Measurements from ENCODE around the gene RFTN2. TPM values are rescaled to one million over a fixed set of nuclear protein-coding genes. Genes with fewer than 3 reads are reported as not detected.

The RFTN2 gene
- total and polyA plus RNA-seq, 2 donors, result 0.73 to 1.4 TPM

- H3K27ac ChIP-seq (ENCODE audit: low read depth in 1 of 2, low read length in 1 of 2), result no peak overlapping the region
- peaks cover 3 to 16% of the 10 kb centered on the region in 2 donors for H3K9me3 ChIP-seq (ENCODE audit: control insufficient read depth in 2 of 2, insufficient read depth in 1 of 2, low read length in 1 of 2)
- no peak overlapping the region for H3K4me3 ChIP-seq (ENCODE audit: low read length in 2 of 2)
- peaks cover 3 to 5% of the 10 kb centered on the region in 2 donors for H3K36me3 ChIP-seq (ENCODE audit: control insufficient read depth in 2 of 2, insufficient read depth in 2 of 2, low read length in 1 of 2)
- H3K27me3 ChIP-seq (ENCODE audit: control insufficient read depth in 2 of 2, insufficient read depth in 1 of 2, low read length in 1 of 2), result no peaks in the 10 kb centered on the region
- 91% methylated on average over 3 of the region's 3 CpGs for WGBS
- no peaks in the 10 kb centered on the region for H3K4me1 ChIP-seq (ENCODE audit: control insufficient read depth in 2 of 2, insufficient read depth in 2 of 2, low read length in 2 of 2)
- peak in 1 of 9 donors; percentile 7 for DNase-seq (ENCODE audit: low read depth in 6 of 9, low spot score in 9 of 9)
Observed at GRCh38 chr2:197576631-197577030, 98.8 kb downstream of the RFTN2 start.

DNA sequence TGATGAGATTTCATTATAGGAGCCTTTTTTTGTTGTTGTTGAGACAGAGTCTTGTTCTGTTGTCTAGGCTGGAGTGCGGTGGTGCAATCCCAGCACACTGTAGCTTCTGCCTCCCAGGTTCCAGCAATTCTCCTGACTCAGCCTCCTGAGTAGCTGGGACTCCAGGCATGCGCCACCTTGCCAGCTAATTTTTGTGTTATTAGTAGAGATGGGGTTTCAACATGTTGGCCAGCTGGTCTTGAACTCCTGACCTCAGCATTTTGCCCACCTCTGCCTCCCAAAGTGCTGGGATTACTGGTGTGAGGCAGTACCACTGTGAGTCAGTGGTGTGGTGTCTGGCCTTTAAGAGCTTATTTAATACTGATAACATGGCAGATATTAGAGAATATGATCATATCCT is 99.4 kb downstream of the RFTN2 start:
- no peak overlapping the region for H3K27ac ChIP-seq (ENCODE audit: low read depth in 1 of 2, low read length in 1 of 2)
- H3K27me3 ChIP-seq (ENCODE audit: control insufficient read depth in 2 of 2, insufficient read depth in 1 of 2, low read length in 1 of 2), result no peaks in the 10 kb centered on the region
- H3K4me3 ChIP-seq (ENCODE audit: low read length in 2 of 2), result no peak overlapping the region
- DNase-seq (ENCODE audit: low read depth in 6 of 9, low spot score in 9 of 9), result no peak
- H3K36me3 ChIP-seq (ENCODE audit: control insufficient read depth in 2 of 2, insufficient read depth in 2 of 2, low read length in 1 of 2), result peaks cover 3 to 5% of the 10 kb centered on the region in 2 donors
- WGBS, result 99% methylated on average over 2 of the region's 2 CpGs
- H3K4me1 ChIP-seq (ENCODE audit: control insufficient read depth in 2 of 2, insufficient read depth in 2 of 2, low read length in 2 of 2), result no peaks in the 10 kb centered on the region
- H3K9me3 ChIP-seq (ENCODE audit: control insufficient read depth in 2 of 2, insufficient read depth in 1 of 2, low read length in 1 of 2), result peaks cover 3 to 16% of the 10 kb centered on the region in 2 donors

GRCh38 chr2:197573608-197574007 is 101.8 kb downstream of the RFTN2 start:
- Histone ChIP-seq H3K4me1 (ENCODE audit: control insufficient read depth in 2 of 2, insufficient read depth in 2 of 2, low read length in 2 of 2) (no peaks in the 10 kb centered on the region), H3K36me3 (ENCODE audit: control insufficient read depth in 2 of 2, insufficient read depth in 2 of 2, low read length in 1 of 2) (peaks cover 3 to 5% of the 10 kb centered on the region in 2 donors), H3K27me3 (ENCODE audit: control insufficient read depth in 2 of 2, insufficient read depth in 1 of 2, low read length in 1 of 2) (no peaks in the 10 kb centered on the region), H3K27ac (ENCODE audit: low read depth in 1 of 2, low read length in 1 of 2) (no peak overlapping the region), H3K9me3 (ENCODE audit: control insufficient read depth in 2 of 2, insufficient read depth in 1 of 2, low read length in 1 of 2) (peaks cover 3 to 16% of the 10 kb centered on the region in 2 donors), H3K4me3 (ENCODE audit: low read length in 2 of 2) (no peak overlapping the region)
- no peak for DNase-seq (ENCODE audit: low read depth in 6 of 9, low spot score in 9 of 9)
- WGBS, result 98% methylated on average over 2 of the region's 2 CpGs

GRCh38 chr2:197571627-197572271 is 103.6 kb downstream of the RFTN2 start:
- Histone ChIP-seq H3K27ac (ENCODE audit: low read depth in 1 of 2, low read length in 1 of 2) (no peak overlapping the region), H3K4me1 (ENCODE audit: control insufficient read depth in 2 of 2, insufficient read depth in 2 of 2, low read length in 2 of 2) (no peaks in the 10 kb centered on the region), H3K36me3 (ENCODE audit: control insufficient read depth in 2 of 2, insufficient read depth in 2 of 2, low read length in 1 of 2) (peaks cover 3 to 5% of the 10 kb centered on the region in 2 donors), H3K27me3 (ENCODE audit: control insufficient read depth in 2 of 2, insufficient read depth in 1 of 2, low read length in 1 of 2) (no peaks in the 10 kb centered on the region), H3K4me3 (ENCODE audit: low read length in 2 of 2) (no peak overlapping the region), H3K9me3 (ENCODE audit: control insufficient read depth in 2 of 2, insufficient read depth in 1 of 2, low read length in 1 of 2) (peaks cover 3 to 16% of the 10 kb centered on the region in 2 donors)
- 93% methylated on average over 10 of the region's 10 CpGs for WGBS
- no peak for DNase-seq (ENCODE audit: low read depth in 6 of 9, low spot score in 9 of 9)

DNA sequence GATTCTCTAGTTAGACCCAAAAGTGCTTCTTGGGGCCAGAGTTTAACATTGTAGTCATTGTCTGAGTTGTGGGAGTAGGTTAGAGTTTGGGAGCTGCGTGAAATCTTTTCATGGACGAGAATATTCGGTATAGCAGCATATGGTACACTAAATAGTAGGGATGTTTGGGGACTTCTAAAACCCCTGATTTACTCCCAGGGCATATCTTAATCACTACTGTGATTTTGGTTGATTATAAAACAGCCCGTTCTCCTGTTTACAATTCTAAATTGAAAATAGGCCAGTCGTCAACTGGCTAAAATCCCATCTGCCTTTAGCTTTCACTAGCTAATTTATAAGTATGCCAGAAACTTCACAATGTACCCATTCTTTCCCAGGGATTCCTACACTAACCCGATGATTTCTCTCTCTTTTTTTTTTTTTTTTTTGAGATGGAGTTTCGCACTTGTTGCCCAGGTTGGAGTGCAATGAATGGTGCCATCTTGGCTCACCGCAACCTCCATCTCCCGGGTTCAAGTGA is 115.2 kb downstream of the RFTN2 start:
- 97% methylated on average over 9 of the region's 9 CpGs for WGBS
- peaks cover 7 to 21% of the 10 kb centered on the region in 2 donors for H3K36me3 ChIP-seq (ENCODE audit: control insufficient read depth in 2 of 2, insufficient read depth in 2 of 2, low read length in 1 of 2)
- H3K4me1 ChIP-seq (ENCODE audit: control insufficient read depth in 2 of 2, insufficient read depth in 2 of 2, low read length in 2 of 2), result no peaks in the 10 kb centered on the region
- no peak overlapping the region for H3K27ac ChIP-seq (ENCODE audit: low read depth in 1 of 2, low read length in 1 of 2)
- no peaks in the 10 kb centered on the region for H3K9me3 ChIP-seq (ENCODE audit: control insufficient read depth in 2 of 2, insufficient read depth in 1 of 2, low read length in 1 of 2)
- no peak overlapping the region for H3K4me3 ChIP-seq (ENCODE audit: low read length in 2 of 2)
- H3K27me3 ChIP-seq (ENCODE audit: control insufficient read depth in 2 of 2, insufficient read depth in 1 of 2, low read length in 1 of 2), result no peaks in the 10 kb centered on the region
- no peak for DNase-seq (ENCODE audit: low read depth in 6 of 9, low spot score in 9 of 9)

GRCh38 chr2:197559681-197560080 is 115.7 kb downstream of the RFTN2 start:
- WGBS, result 96% methylated on average over 5 of the region's 5 CpGs
- peaks cover 7 to 22% of the 10 kb centered on the region in 2 donors for H3K36me3 ChIP-seq (ENCODE audit: control insufficient read depth in 2 of 2, insufficient read depth in 2 of 2, low read length in 1 of 2)
- H3K27ac ChIP-seq (ENCODE audit: low read depth in 1 of 2, low read length in 1 of 2), result no peak overlapping the region
- no peak for DNase-seq (ENCODE audit: low read depth in 6 of 9, low spot score in 9 of 9)
- no peaks in the 10 kb centered on the region for H3K9me3 ChIP-seq (ENCODE audit: control insufficient read depth in 2 of 2, insufficient read depth in 1 of 2, low read length in 1 of 2)
- H3K4me1 ChIP-seq (ENCODE audit: control insufficient read depth in 2 of 2, insufficient read depth in 2 of 2, low read length in 2 of 2), result no peaks in the 10 kb centered on the region
- no peaks in the 10 kb centered on the region for H3K27me3 ChIP-seq (ENCODE audit: control insufficient read depth in 2 of 2, insufficient read depth in 1 of 2, low read length in 1 of 2)
- H3K4me3 ChIP-seq (ENCODE audit: low read length in 2 of 2), result no peak overlapping the region

GRCh38 chr2:197558393-197558792 is 117.0 kb downstream of the RFTN2 start:
- peaks cover 11 to 35% of the 10 kb centered on the region in 2 donors for H3K36me3 ChIP-seq (ENCODE audit: control insufficient read depth in 2 of 2, insufficient read depth in 2 of 2, low read length in 1 of 2)
- no peak overlapping the region for H3K27ac ChIP-seq (ENCODE audit: low read depth in 1 of 2, low read length in 1 of 2)
- H3K9me3 ChIP-seq (ENCODE audit: control insufficient read depth in 2 of 2, insufficient read depth in 1 of 2, low read length in 1 of 2), result no peaks in the 10 kb centered on the region
- H3K27me3 ChIP-seq (ENCODE audit: control insufficient read depth in 2 of 2, insufficient read depth in 1 of 2, low read length in 1 of 2), result no peaks in the 10 kb centered on the region
- no peak overlapping the region for H3K4me3 ChIP-seq (ENCODE audit: low read length in 2 of 2)
- no peaks in the 10 kb centered on the region for H3K4me1 ChIP-seq (ENCODE audit: control insufficient read depth in 2 of 2, insufficient read depth in 2 of 2, low read length in 2 of 2)
- DNase-seq (ENCODE audit: low read depth in 6 of 9, low spot score in 9 of 9), result no peak
- 96% methylated on average over 3 of the region's 3 CpGs for WGBS

- Histone ChIP-seq H3K27me3 (ENCODE audit: control insufficient read depth in 2 of 2, insufficient read depth in 1 of 2, low read length in 1 of 2) (no peaks in the 10 kb centered on the region), H3K27ac (ENCODE audit: low read depth in 1 of 2, low read length in 1 of 2) (no peak overlapping the region), H3K4me1 (ENCODE audit: control insufficient read depth in 2 of 2, insufficient read depth in 2 of 2, low read length in 2 of 2) (no peaks in the 10 kb centered on the region), H3K36me3 (ENCODE audit: control insufficient read depth in 2 of 2, insufficient read depth in 2 of 2, low read length in 1 of 2) (peaks cover 11 to 48% of the 10 kb centered on the region in 2 donors), H3K9me3 (ENCODE audit: control insufficient read depth in 2 of 2, insufficient read depth in 1 of 2, low read length in 1 of 2) (no peaks in the 10 kb centered on the region), H3K4me3 (ENCODE audit: low read length in 2 of 2) (no peak overlapping the region)
- no peak for DNase-seq (ENCODE audit: low read depth in 6 of 9, low spot score in 9 of 9)
- 89% methylated on average over 1 of the region's 1 CpG for WGBS
Observed at GRCh38 chr2:197556456-197556855, 118.9 kb downstream of the RFTN2 start.

- Histone ChIP-seq H3K36me3 (ENCODE audit: control insufficient read depth in 2 of 2, insufficient read depth in 2 of 2, low read length in 1 of 2) (peaks cover 9 to 49% of the 10 kb centered on the region in 2 donors), H3K27me3 (ENCODE audit: control insufficient read depth in 2 of 2, insufficient read depth in 1 of 2, low read length in 1 of 2) (no peaks in the 10 kb centered on the region)
- no peak for DNase-seq (ENCODE audit: low read depth in 6 of 9, low spot score in 9 of 9)
Observed at GRCh38 chr2:197555467-197555866, 119.9 kb downstream of the RFTN2 start.

More at GRCh38 chr2:197555467-197555866, 119.9 kb downstream of the RFTN2 start:
- Histone ChIP-seq H3K27ac (ENCODE audit: low read depth in 1 of 2, low read length in 1 of 2) (no peak overlapping the region), H3K4me3 (ENCODE audit: low read length in 2 of 2) (no peak overlapping the region), H3K9me3 (ENCODE audit: control insufficient read depth in 2 of 2, insufficient read depth in 1 of 2, low read length in 1 of 2) (no peaks in the 10 kb centered on the region), H3K4me1 (ENCODE audit: control insufficient read depth in 2 of 2, insufficient read depth in 2 of 2, low read length in 2 of 2) (no peaks in the 10 kb centered on the region)
